ENCODE measurements around the gene SOCS3. TPM values are rescaled to one million over a fixed set of nuclear protein-coding genes. Genes with fewer than 3 reads are reported as not detected.

SOCS3 gene
- total and polyA plus RNA-seq, 5 experiments from 2014 or later = 0.86 to 43.9 (median 21.2) TPM

DNA sequence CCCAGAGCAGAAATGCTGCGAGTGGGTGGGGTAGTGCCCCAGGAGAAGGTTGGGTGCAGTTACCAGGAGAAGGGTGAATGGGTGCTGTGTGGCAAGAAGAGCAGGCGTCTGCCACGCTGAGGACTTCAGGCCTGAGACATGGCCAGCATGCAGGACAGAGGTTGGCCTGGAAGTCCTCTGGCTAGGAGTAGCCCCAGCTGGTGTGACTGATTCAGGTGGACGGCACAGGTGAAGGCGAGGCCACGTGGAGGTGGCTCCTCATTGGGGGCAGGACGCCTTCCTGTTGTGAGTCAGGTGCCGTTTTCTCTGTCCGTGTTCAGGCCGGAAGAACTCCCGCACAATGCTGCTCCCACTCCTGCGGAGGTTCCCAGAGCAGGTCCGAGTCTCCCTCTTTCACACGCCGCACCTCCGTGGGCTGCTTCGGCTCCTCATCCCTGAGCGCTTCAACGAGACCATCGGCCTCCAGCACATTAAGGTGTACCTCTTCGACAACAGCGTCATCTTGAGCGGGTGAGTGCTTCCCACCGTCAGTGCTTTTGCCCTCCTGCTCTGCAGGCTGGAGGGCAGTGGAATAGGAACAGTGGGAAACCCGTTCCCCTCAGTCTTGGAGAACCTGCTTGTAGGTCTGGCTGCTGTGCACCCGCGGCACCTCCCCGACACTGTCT, 39.3 kb upstream of the SOCS3 start:
- DNase-seq = no peak
- no peaks in the 10 kb centered on the region for H3K9me3 Mint-ChIP-seq
- ATAC-seq = no peak
- H3K4me1 Mint-ChIP-seq = peaks cover 2 to 13% (median 9%) of the 10 kb centered on the region in 4 donors
- H3K36me3 Mint-ChIP-seq = peaks cover 0 to 97% (median 36%) of the 10 kb centered on the region in 3 donors
- no peaks in the 10 kb centered on the region for H3K27me3 Mint-ChIP-seq
- POLR2A ChIA-PET = no interaction called here
- H3K27ac Mint-ChIP-seq = peak overlapping the region in 2 of 10 donors; percentile 3 to 62
- no peak overlapping the region for H3K4me3 Mint-ChIP-seq

DNA sequence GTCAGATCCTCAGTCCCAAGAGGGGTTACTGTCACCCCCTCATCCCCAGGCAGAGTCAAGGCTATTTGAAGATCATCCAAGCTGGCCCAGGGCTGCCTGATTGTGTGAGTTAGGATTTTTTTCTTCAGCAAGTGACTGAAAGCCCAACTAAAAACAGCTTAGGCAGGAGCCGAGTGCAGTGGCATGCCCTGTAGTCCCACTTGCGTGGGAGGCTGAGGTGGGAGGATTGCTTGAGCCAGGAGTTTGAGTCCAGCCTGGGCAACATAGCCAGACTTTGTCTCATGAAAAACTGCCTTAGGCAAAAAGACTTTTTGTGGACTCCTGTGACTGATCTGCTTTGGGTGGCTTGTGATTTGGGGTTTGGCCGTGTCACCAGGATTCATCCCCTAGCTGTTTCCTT, 38.5 kb upstream of the SOCS3 start:
- ATAC-seq = no peak
- POLR2A ChIA-PET = no interaction called here
- Mint-ChIP-seq H3K4me3 (no peak overlapping the region), H3K9me3 (no peaks in the 10 kb centered on the region), H3K27ac (no peak overlapping the region), H3K4me1 (peaks cover 3 to 16% (median 9%) of the 10 kb centered on the region in 4 donors), H3K36me3 (peaks cover 0 to 95% (median 33%) of the 10 kb centered on the region in 3 donors), H3K27me3 (no peaks in the 10 kb centered on the region)
- DNase-seq = no peak

DNA sequence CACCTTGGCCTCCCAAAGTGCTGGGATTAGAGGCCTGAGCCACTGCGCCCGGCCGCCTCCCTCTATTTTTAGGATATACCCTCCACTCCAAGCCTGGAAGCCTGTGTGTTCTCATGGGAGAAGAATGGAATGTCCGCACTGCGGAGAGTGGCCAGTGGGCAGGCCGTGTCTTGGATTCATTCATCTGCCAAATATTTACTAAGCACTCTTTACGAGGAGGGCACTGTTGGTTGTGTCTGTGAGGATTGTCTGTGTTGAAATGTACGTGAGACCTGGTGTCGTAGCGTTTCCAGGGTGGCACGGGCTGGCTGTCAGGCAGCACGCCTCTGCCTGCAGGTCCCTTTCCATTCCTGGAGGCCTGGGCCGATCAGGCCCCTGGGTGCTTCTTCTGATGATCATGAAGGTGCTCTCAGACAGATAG, 37.8 kb upstream of the SOCS3 start:
- POLR2A ChIA-PET = no interaction called here
- H3K27ac Mint-ChIP-seq = peak overlapping the region in 1 of 10 donors; percentile 28

DNA sequence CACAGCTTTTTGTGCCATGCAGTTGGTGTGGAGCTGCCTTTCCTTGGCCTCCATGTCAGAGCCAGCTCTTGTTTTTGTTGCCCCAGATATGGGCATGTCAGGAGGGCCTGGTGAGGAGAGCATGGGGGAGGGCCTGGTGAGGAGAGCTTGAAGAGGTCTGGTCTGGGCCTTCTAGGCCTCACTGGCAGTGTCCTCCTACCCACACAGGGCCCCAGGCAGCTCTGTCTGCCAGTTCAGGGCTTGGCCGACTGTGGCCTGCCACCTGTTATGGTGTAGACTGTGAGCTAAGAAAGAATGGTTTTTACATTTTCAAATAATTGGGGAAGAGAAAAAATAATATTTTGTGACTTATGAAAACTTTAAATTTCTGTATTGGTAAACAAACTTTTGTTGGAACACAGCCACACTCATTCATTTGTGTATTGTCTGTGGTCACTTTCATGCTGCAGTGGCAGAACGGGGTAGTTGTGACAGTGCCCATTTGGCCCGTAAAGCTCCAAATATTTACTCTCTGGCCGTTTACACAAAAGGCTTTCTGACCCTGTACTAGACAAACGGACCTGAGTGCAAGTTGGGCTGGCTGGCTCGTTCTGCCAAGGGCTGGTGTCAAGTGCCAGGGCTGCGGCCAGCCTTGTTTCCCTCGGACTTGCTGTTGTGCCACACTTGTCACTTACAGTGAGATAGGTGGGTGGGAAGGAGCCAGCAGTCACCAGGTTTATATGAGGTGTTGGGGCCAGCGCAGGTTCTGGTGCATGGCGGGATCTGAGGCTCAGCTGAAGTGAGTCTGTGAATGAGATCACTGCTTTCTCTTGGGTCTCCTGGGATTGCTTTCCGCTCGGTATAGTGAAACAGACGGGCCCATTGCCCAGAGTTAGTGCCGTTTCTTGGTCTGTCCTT, 36.8 kb upstream of the SOCS3 start:
- ATAC-seq (no peak), DNase-seq (no peak)
- Mint-ChIP-seq H3K4me3 (no peak overlapping the region), H3K9me3 (no peaks in the 10 kb centered on the region), H3K4me1 (peaks cover 0 to 26% (median 15%) of the 10 kb centered on the region in 4 donors), H3K27ac (peak overlapping the region in 3 of 10 donors; percentile 32 to 62 (median 38)), H3K36me3 (peaks cover 0 to 91% (median 33%) of the 10 kb centered on the region in 3 donors), H3K27me3 (no peaks in the 10 kb centered on the region)
- POLR2A ChIA-PET = no interaction called here

More for the DNA sequence above, 37.8 kb upstream of the SOCS3 start:
- ATAC-seq (no peak), DNase-seq (no peak)
- Mint-ChIP-seq H3K27me3 (no peaks in the 10 kb centered on the region), H3K4me3 (no peak overlapping the region), H3K36me3 (peaks cover 0 to 95% (median 33%) of the 10 kb centered on the region in 3 donors), H3K4me1 (peaks cover 0 to 19% (median 11%) of the 10 kb centered on the region in 4 donors), H3K9me3 (no peaks in the 10 kb centered on the region)

DNA sequence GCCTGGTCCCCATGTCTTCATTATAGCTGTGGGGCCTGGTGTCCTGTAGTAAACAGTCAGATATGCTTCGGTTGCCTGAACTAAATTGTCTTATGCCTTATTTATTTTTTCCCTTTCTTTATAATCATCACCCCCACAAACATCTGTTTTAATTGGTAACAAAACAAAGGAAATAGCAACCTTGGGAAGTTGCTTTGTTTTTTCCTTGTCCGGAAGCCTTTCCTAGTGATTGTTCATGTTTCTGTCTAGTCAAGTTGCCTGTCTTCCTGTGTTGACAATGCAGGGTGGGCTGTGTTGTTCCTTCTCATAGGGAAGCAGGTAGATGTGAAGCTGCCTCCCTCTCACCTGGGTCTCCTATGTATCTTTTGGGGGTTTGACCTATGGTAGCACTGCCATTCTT, 35.3 kb upstream of the SOCS3 start:
- ATAC-seq (no peak), DNase-seq (no peak)
- Mint-ChIP-seq H3K27me3 (no peaks in the 10 kb centered on the region), H3K4me3 (no peak overlapping the region), H3K4me1 (peaks cover 0 to 38% (median 19%) of the 10 kb centered on the region in 4 donors), H3K9me3 (no peaks in the 10 kb centered on the region), H3K27ac (peak overlapping the region in 4 of 10 donors; percentile 48 to 86 (median 60)), H3K36me3 (peaks cover 0 to 85% (median 26%) of the 10 kb centered on the region in 3 donors)
- POLR2A ChIA-PET = no interaction called here

DNA sequence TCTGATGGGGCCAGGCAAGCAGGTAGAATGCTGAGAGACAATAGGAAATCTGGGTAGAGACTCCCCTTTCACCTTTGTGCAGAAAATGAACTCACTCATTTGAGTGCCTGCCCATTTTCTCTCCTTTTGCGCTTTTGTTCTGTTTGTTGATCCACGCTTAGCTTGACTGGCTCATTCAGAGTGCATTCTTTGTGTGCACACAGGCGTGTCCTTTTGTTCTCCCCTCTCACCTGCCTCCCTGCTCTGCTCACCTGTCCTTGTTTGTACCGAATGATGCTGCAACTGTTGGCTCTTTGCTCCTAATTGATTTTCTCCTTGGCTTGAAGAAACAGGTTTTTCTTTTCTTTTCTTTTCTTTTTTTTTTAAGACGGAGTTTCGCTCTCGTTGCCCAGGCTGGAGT, 34.3 kb upstream of the SOCS3 start:
- Mint-ChIP-seq H3K27ac (no peak overlapping the region), H3K4me1 (peaks cover 0 to 44% (median 23%) of the 10 kb centered on the region in 4 donors), H3K27me3 (no peaks in the 10 kb centered on the region), H3K36me3 (peaks cover 0 to 77% (median 20%) of the 10 kb centered on the region in 3 donors), H3K4me3 (no peak overlapping the region), H3K9me3 (no peaks in the 10 kb centered on the region)
- POLR2A ChIA-PET = interaction anchor here (0.7 kb wide), 1 partner anchor 69 kb away, joined by 3 read pairs; no protein-coding TSS in a partner anchor
- ATAC-seq = no peak
- no peak for DNase-seq

DNA sequence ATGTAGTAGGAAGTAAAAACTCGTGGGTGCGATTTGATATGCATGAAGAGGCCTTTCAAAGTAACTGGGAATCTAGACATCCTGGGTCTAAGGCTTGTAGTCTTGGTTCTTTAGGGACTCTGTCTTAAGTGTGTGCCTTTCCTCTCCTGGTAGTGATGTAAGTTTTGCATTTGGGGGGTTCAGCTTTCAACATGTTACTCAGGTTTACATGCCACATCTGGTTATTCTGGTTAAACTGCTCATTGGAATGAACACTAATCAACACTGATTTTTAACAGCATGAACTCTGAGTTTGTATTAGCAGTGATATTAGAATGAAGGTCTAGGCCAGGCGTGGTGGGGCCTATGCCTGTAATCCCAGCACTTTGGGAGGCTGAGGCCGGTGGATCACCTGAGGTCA, 33.7 kb upstream of the SOCS3 start:
- no peaks in the 10 kb centered on the region for H3K27me3 Mint-ChIP-seq
- peaks cover 0 to 72% (median 20%) of the 10 kb centered on the region in 3 donors for H3K36me3 Mint-ChIP-seq
- POLR2A ChIA-PET = no interaction called here
- DNase-seq = no peak
- peak overlapping the region in 1 of 10 donors; percentile 21 for H3K27ac Mint-ChIP-seq
- no peak overlapping the region for H3K4me3 Mint-ChIP-seq
- ATAC-seq = no peak
- peaks cover 4 to 51% (median 27%) of the 10 kb centered on the region in 4 donors for H3K4me1 Mint-ChIP-seq
- no peaks in the 10 kb centered on the region for H3K9me3 Mint-ChIP-seq

DNA sequence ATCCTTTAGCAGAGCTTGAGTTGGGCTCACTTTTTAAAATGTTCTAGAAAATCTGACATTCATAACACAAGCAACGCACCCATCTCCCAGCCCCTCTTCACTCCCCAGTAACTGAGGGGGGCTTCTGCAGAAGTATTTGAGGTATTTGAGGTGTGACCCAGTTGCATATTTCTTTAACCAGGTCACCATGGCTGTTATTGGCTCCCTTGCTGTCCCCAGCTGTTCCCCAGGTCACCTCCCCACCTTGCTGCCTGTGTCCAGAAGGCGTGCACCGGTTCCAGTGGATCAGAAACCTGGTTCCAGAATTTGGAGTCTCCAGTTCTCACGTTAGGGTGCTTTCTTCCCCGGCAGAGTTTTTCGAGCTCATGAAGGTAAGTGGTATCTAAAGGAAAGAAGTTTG, 32.4 kb upstream of the SOCS3 start:
- DNase-seq (no peak), ATAC-seq (no peak)
- Mint-ChIP-seq H3K9me3 (no peaks in the 10 kb centered on the region), H3K4me3 (no peak overlapping the region), H3K4me1 (peaks cover 14 to 61% (median 34%) of the 10 kb centered on the region in 4 donors), H3K27ac (no peak overlapping the region), H3K36me3 (peaks cover 0 to 62% (median 14%) of the 10 kb centered on the region in 3 donors), H3K27me3 (no peaks in the 10 kb centered on the region)
- POLR2A ChIA-PET = interaction anchor here (0.5 to 3.3 kb wide), 2 partner anchors 12 to 14 kb away, joined by 4 to 9 read pairs; partner anchors contain the start of gene PGS1

DNA sequence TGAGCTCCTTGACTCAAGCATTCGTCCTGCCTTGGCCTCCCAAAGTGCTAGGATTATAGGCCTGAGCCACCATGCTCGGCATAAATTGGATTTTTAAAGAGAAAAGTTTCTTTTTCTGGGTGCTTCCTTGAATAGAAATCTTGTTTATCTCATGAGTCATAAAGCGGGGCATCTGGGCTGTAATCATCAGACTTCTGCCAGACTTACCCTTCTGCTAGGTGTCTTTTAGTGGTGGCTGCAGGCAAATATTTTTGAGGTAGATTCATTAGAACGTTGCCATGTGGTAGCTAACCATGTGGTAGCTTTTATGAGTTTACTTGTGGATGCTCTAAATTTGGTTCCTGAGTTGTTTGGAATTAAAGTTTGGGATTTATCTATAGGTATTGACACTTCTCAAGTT, 32.0 kb upstream of the SOCS3 start:
- POLR2A ChIA-PET = interaction anchor here (3.3 kb wide), 1 partner anchor 13 kb away, joined by 9 read pairs; the partner anchor contains the start of gene PGS1
- ATAC-seq (no peak), DNase-seq (no peak)
- H3K4me3 Mint-ChIP-seq = no peak overlapping the region
- no peaks in the 10 kb centered on the region for H3K9me3 Mint-ChIP-seq
- no peak overlapping the region for H3K27ac Mint-ChIP-seq
- H3K36me3 Mint-ChIP-seq = peaks cover 0 to 59% (median 14%) of the 10 kb centered on the region in 3 donors
- H3K4me1 Mint-ChIP-seq = peaks cover 17 to 65% (median 37%) of the 10 kb centered on the region in 4 donors
- H3K27me3 Mint-ChIP-seq = no peaks in the 10 kb centered on the region

DNA sequence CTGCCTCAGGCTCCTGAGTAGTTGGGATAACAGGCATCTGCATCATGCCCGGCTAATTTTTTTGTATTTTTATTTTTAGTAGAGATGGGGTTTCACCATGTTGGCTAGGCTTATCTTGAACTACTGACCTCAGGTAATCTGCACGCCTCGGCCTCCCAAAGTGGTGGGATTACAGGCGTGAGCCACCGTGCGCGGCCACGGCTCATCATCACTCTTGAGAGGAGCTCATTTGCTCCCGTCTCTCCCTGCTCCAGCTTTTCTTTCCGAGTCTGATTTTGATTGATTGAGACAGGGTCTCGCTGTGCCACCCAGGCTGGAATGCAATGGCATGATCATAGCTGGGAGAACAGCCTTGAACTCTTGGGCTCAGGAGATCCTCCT, 31.2 kb upstream of the SOCS3 start:
- POLR2A ChIA-PET = interaction anchor here (3.3 kb wide), 1 partner anchor 13 kb away, joined by 9 read pairs; the partner anchor contains the start of gene PGS1
- no peak overlapping the region for H3K4me3 Mint-ChIP-seq
- peaks cover 0 to 53% (median 13%) of the 10 kb centered on the region in 3 donors for H3K36me3 Mint-ChIP-seq
- no peaks in the 10 kb centered on the region for H3K27me3 Mint-ChIP-seq
- ATAC-seq = no peak
- no peak for DNase-seq
- H3K4me1 Mint-ChIP-seq = peaks cover 25 to 73% (median 45%) of the 10 kb centered on the region in 4 donors
- H3K9me3 Mint-ChIP-seq = no peaks in the 10 kb centered on the region
- peak overlapping the region in 1 of 10 donors; percentile 34 for H3K27ac Mint-ChIP-seq

DNA sequence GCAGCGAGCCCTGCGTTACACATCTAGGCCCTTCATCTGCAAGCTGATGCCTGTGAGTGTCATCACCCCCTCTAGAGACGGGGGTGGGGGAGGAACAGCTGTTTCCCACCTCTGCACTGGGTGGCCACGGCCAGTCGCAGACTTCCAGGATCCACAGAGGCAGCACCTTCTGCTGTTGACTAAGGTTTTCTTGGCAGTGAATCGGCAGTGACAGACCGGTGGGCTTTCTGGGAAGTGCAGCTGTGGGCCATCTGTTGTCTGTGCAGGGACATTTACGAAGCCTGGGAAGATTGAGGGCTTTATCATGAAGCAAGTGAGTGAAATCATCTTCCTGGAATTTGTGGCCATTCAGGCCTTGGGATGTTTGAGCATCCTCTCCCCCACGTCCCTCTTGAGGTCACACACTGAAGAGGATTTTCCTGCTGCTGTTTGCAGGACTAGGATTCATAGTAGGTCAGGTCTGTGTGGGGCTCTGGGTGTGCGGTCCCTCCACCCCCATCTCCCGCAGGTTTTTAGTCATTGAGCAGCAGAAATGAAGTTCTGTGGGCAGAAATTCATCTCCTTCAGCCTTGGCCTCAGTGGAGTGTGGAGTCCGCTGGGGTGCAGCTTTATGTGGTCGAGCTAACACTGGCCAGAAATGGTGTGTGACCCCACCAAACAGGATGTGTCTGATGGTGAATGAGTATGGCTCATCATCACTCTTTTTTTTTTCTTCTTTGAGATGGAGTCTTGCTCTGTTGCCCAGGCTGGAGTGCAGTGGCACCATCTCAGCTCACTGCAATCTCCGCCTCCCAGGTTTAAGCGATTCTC, 30.6 kb upstream of the SOCS3 start:
- Mint-ChIP-seq H3K9me3 (no peaks in the 10 kb centered on the region), H3K4me1 (peaks cover 31 to 78% (median 48%) of the 10 kb centered on the region in 4 donors), H3K4me3 (peak overlapping the region in 3 of 10 donors; percentile 13 to 56 (median 40)), H3K27ac (peak overlapping the region in 3 of 10 donors; percentile 25 to 45 (median 33)), H3K36me3 (peaks cover 0 to 50% (median 8%) of the 10 kb centered on the region in 3 donors), H3K27me3 (no peaks in the 10 kb centered on the region)
- POLR2A ChIA-PET = interaction anchor here (3.3 kb wide), 1 partner anchor 12 kb away, joined by 9 read pairs; the partner anchor contains the start of gene PGS1
- ATAC-seq (no peak), DNase-seq (no peak)
